Measurements from ENCODE around the gene UBE2E2. TPM values are rescaled to one million over a fixed set of nuclear protein-coding genes. Genes with fewer than 3 reads are reported as not detected.

UBE2E2 gene
- total RNA-seq, 2 donors from 2014 or later = 5.5 to 6.4 TPM

GRCh38 chr3:23446301-23446700 is 243.2 kb downstream of the UBE2E2 start:
- intact Hi-C loops (cut with DNase I, micrococcal nuclease) = no loop called here
- DNase-seq (no peak), ATAC-seq (no peak)

DNA sequence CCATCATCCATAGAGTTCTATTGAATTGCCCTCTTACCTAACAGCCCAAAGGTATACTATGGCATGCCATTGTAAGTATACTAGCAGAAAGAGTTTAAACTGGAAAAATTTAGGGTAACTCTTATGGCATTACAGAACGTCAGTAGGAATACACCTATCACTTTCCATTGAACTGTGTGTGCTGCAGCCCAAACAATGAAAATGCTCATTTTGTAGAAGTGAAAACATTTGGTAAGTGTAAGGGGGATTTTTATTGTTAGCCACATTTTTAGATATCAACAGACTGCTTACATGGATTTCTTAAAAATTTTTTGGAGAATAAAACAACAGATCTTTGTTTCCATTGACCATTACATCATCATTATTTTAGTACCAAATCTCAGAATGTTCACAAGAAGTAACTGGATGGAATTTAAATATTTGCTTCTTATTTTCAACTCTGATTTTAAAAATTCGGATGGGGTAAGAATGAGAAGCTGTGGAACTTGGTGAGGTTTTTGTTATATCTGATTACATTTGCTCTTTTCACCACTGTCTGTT is 245.9 kb downstream of the UBE2E2 start:
- no peak for ATAC-seq
- no peak for DNase-seq
- intact Hi-C loops (cut with DNase I, micrococcal nuclease) = no loop called here

GRCh38 chr3:23450051-23450450 is 246.9 kb downstream of the UBE2E2 start:
- ATAC-seq (no peak), DNase-seq (no peak)
- intact Hi-C loops (cut with DNase I, micrococcal nuclease) = no loop called here

GRCh38 chr3:23450806-23451205 is 247.7 kb downstream of the UBE2E2 start:
- no peak for ATAC-seq
- no peak for DNase-seq
- intact Hi-C loops (cut with DNase I, micrococcal nuclease) = no loop called here

DNA sequence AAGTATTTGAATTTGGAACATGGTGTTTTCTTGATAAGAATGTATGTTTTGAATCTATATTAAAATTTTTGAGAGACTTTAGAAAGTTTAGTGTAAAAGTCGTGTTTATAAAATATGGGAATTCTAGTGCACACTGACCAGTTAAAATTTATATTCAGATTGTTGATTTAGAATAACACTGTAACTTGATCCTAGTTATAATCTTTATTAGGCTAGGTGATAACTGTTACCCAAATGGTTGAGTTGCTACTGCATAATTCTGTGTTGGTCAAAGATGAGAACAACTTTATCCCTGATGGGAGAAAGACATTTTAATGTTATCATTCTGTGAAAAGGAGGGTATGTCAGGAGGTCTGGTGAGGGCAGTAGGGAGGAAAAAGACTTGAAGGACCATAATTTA is 249.3 kb downstream of the UBE2E2 start:
- ATAC-seq = no peak
- DNase-seq = no peak
- intact Hi-C loops (cut with DNase I, micrococcal nuclease) = no loop called here

DNA sequence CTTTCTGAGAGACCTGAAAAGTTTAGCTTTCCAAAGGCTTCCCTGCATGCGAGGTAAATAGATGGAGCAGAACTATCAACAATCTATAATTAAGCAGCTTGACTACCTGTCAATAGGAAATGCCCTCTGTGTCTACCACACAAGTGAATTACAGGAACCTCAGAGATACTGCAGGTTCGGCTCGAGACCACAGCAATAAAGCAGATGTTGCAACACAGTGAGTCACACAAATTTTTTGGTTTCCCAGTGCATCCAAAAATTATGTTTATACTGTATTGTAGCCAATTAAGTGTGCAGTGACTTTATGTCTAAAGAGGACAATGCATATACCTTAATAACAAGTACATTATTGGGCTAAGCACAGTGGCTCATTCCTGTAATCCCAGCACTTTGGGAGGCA is 252.0 kb downstream of the UBE2E2 start:
- DNase-seq = no peak
- no peak for ATAC-seq
- intact Hi-C loops (cut with DNase I, micrococcal nuclease) = no loop called here

- ATAC-seq (no peak), DNase-seq (no peak)
- intact Hi-C loops (cut with DNase I, micrococcal nuclease) = no loop called here
Measured at GRCh38 chr3:23455775-23456174, 252.6 kb downstream of the UBE2E2 start.

DNA sequence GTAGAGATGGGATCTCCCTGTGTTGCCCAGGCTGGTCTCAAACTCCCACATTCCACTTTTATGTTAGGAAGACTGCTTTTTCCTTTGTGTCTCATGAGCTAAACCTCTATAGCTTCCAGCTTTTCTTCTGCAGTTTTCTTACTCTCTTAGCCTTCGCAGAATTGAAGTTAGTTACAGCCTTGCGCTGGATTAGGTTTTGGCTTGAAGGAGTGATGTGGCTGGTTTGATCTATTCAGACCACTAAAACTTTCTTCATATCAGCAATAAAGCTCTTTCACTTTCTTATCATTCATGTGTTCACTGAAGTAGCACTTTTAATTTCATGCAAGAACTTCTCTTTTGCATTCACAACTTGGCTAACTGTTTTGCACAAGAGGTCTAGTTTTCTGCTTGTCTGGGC is 254.6 kb downstream of the UBE2E2 start:
- intact Hi-C loops (cut with DNase I, micrococcal nuclease) = no loop called here
- no peak for DNase-seq
- no peak for ATAC-seq

- no peak for DNase-seq
- intact Hi-C loops (cut with DNase I, micrococcal nuclease) = no loop called here
- no peak for ATAC-seq
Measured at GRCh38 chr3:23459465-23459864, 256.3 kb downstream of the UBE2E2 start.

GRCh38 chr3:23459889-23460546 is 256.9 kb downstream of the UBE2E2 start:
- ATAC-seq = no peak
- intact Hi-C loops (cut with DNase I, micrococcal nuclease) = no loop called here

DNA sequence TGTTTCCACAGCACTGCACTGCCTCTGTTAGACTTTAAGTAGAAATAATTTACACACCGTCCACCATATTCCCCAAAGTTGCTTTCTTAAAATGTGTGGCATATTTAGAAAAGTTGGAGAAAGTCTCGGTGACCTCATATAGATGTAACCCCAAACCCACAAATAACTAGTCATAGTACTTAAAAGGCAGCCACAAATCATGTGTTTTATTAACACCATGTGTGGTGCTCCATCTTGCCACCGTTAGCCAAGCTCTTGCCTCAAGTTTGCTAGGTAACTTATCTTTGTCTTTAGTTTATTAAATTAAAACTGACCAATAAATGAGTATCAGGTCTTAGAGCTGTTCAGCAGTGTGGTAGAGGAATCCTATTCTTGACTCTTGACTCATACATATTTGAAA is 257.9 kb downstream of the UBE2E2 start:
- no peak for ATAC-seq
- DNase-seq = no peak
- intact Hi-C loops (cut with DNase I, micrococcal nuclease) = no loop called here

More at GRCh38 chr3:23459889-23460546, 256.9 kb downstream of the UBE2E2 start:
- DNase-seq = no peak

- DNase-seq (no peak), ATAC-seq (no peak)
- intact Hi-C loops (cut with DNase I, micrococcal nuclease) = no loop called here
Measured at GRCh38 chr3:23463791-23464190, 260.7 kb downstream of the UBE2E2 start.

DNA sequence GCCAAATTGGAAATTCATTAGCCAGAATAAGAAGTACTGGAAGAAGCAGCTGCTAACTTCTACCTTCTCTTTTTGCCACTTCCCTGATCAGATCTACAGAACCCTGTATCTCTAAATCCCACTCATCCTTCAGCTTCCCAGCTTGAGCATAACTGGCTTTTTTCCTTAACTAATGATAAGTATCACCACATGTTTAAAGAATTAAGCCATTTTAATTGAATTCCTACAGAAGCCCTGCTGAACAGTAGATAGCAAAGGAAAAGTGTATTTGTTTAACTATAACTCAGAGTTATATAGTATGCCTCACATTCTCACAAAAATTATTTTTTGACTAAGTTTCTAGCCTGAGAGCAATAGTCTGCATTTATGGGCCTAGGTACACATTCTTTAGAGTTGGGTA is 262.4 kb downstream of the UBE2E2 start:
- no peak for ATAC-seq
- intact Hi-C loops (cut with DNase I, micrococcal nuclease) = no loop called here
- no peak for DNase-seq

GRCh38 chr3:23468203-23468602 is 265.1 kb downstream of the UBE2E2 start:
- ATAC-seq (no peak), DNase-seq (no peak)
- intact Hi-C loops (cut with DNase I, micrococcal nuclease) = no loop called here

DNA sequence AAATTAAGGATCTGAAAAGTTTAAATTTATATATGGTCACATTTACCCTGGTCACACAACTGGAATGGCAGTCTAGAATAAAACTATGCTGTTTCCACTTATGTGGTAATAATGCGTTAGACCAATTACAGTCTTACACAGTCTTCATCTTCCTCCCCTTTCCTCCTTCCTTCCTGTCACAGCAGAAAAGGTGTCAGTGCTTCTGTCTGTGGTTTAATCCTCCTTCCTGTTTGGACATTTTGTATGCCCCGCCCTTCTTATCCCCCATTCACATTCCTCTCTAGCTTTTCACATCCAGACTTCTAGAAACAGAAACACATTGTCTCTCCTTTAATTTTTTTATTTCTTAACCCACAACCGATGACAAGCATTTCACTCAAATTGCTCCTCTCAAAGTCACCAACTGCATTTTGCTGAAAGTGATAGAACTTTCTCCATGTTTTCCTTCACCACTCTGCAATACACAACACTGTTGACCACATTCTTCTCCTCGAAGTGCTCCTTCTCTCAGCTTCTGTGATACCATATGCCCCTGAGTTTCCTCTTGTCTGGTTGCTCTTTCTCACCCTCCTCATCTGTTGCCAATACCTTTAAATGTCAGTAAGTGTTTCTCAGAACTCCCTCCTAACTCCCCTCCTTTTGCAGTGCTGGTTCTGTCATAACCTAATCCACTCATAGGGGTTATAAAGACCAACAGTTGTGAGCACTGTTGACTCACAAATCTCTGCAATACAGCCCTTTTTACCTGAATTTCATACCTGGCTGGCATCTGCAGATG is 271.6 kb downstream of the UBE2E2 start:
- no peak for DNase-seq
- intact Hi-C loops (cut with DNase I, micrococcal nuclease) = no loop called here
- ATAC-seq = no peak

GRCh38 chr3:23475446-23475845 is 272.3 kb downstream of the UBE2E2 start:
- intact Hi-C loops (cut with DNase I, micrococcal nuclease) = no loop called here
- no peak for ATAC-seq
- DNase-seq = no peak

DNA sequence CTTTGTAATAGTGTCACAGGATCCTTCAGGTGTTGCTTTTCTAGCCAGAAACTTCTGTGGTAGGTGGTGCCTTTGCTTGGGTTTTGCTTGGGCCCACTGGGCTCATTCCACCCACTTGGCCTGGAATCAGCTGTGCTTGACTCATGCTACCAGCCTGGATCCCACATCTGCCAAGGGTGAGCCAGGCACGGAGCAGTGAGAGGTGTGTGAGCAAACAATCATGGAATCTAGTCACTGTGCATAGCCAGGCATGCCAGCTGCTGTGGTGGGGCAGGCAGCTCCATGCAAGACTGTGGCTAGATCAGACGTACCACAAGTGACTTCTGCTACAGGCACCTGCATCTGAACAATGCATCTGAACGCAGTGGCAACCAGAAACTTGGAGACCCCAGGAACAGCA is 275.9 kb downstream of the UBE2E2 start:
- intact Hi-C loops (cut with DNase I, micrococcal nuclease) = no loop called here
- no peak for ATAC-seq
- no peak for DNase-seq

- intact Hi-C loops (cut with DNase I, micrococcal nuclease) = no loop called here
- DNase-seq (no peak), ATAC-seq (no peak)
Measured at GRCh38 chr3:23479615-23480328, 276.6 kb downstream of the UBE2E2 start.

DNA sequence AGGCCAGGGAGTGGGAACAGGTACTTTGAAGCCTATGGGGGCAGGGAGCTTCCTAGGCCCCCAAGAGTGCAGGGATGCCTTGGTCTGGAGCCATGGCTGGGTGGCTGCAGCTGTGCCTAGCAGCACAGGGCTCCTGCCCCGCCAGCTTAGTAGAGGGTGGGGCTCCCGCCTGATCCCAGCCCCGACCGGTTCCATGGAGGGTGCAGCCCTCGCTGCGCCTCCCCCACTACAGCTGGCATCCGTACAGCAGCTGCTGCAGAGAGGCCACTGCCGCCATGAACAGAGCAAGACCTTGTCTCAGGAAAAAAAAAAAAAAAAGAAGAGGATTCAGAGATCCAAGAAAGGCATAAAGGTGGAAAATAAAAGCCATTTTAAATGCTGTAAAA is 277.2 kb downstream of the UBE2E2 start:
- no peak for ATAC-seq
- intact Hi-C loops (cut with DNase I, micrococcal nuclease) = no loop called here
- no peak for DNase-seq
